Measurements from ENCODE around the gene PPP1R12C. TPM values are rescaled to one million over a fixed set of nuclear protein-coding genes. Genes with fewer than 3 reads are reported as not detected.

PPP1R12C gene
- total and polyA plus RNA-seq, 10 of the 15 experiments (the other 5 are each of a cell fraction or from before 2014, with no cell fraction given): 1.4 to 84.7 (median 20.5) TPM

GRCh38 chr19:55111238-55111831, 6.1 kb downstream of the PPP1R12C start:
- 87% methylated on average over 21 of the region's 21 CpGs for WGBS (ENCODE audit: insufficient coverage, insufficient replicate concordance, low lambda C conversion rate, missing lambda C conversion rate)
- ATAC-seq (no peak), FAIRE-seq (no peak), DNase-seq (ENCODE audit: low read depth, low spot score) (no peak)
- Histone ChIP-seq H3K27me3 (replicated peaks in 1 of 2; ENCODE audit: control insufficient read depth in 2 of 2, insufficient read depth in 2 of 2, low read length in 1 of 2) (no peaks in the 10 kb centered on the region), H3K4me2 (ENCODE audit: control insufficient read depth, insufficient read depth) (no peak overlapping the region), H4K20me1 (ENCODE audit: control insufficient read depth, insufficient read depth) (no peaks in the 10 kb centered on the region), H3K9me3 (replicated peaks; ENCODE audit: control insufficient read depth, insufficient read depth, low read length) (no peaks in the 10 kb centered on the region), H2AFZ (ENCODE audit: control insufficient read depth, low read depth, low read length) (no peak overlapping the region), H3K36me3 (ENCODE audit: control insufficient read depth in 2 of 2, insufficient read depth in 2 of 2, low read length in 1 of 2) (peaks cover 0 to 6% of the 10 kb centered on the region in 2 experiments; a peak in 3 of 4 replicates), H3K9ac (ENCODE audit: control insufficient read depth, insufficient read depth, low read length) (no peak overlapping the region), H3K79me2 (ENCODE audit: control insufficient read depth, insufficient read depth, low read length) (peaks cover 29% of the 10 kb centered on the region), H3K27ac (ENCODE audit: control insufficient read depth, insufficient read depth) (no peak overlapping the region), H3K4me1 (ENCODE audit: control insufficient read depth, insufficient read depth, low read length) (peaks cover 12% of the 10 kb centered on the region), H3K4me3 (no peak overlapping the region)
- SMC1A ChIA-PET (ENCODE audit: uncharacterized antibody, unreplicated experiment): no interaction called here
- TF ChIP-seq ELK1 (IDR thresholded peaks at IDR 0.05; ENCODE audit: low read depth, low read length) (no peak), PAX8 (IDR thresholded peaks at IDR 0.05) (no peak), ZNF274 (IDR thresholded peaks at IDR 0.05; ENCODE audit: insufficient read depth, insufficient read length) (no peak), NFIC (IDR thresholded peaks at IDR 0.05; ENCODE audit: low read depth, low read length) (no peak), RCOR1 (conservative IDR thresholded peaks at IDR 0.05; ENCODE audit: low read depth, low read length) (no peak), NR2F1 (conservative IDR thresholded peaks at IDR 0.05) (no peak), IRF4 (IDR thresholded peaks at IDR 0.05; ENCODE audit: low read depth, low read length) (no peak)
- TF ChIP-seq, protein P1, sequence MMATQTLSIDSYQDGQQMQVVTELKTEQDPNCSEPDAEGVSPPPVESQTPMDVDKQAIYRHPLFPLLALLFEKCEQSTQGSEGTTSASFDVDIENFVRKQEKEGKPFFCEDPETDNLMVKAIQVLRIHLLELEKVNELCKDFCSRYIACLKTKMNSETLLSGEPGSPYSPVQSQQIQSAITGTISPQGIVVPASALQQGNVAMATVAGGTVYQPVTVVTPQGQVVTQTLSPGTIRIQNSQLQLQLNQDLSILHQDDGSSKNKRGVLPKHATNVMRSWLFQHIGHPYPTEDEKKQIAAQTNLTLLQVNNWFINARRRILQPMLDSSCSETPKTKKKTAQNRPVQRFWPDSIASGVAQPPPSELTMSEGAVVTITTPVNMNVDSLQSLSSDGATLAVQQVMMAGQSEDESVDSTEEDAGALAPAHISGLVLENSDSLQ (IDR thresholded peaks at IDR 0.05): no peak
- POLR2A ChIA-PET: no interaction called here
- RAD21 ChIA-PET (ENCODE audit: unreplicated experiment): no interaction called here
- CTCF ChIA-PET: no interaction called here
- intact Hi-C loops (cut with micrococcal nuclease; ENCODE audit: unreplicated experiment) (no loop called here), in situ Hi-C loops (cut with MboI) (no loop called here)
- no TSS peak for BruUV-seq (replicated peaks)
